ENCODE measurements around the gene MAGEA8.
"Not testable (repeated sequence)": the region's sequence is repeated elsewhere in the genome, so short reads cannot be mapped to it uniquely, and the experiment has no call there.

MAGEA8 gene

GRCh38 chrX:149909324-149910177 lies 28.6 kb downstream of the MAGEA8 start:
- Histone ChIP-seq H3K9ac (ENCODE audit: low read length) (no peak overlapping the region), H3K4me1 (ENCODE audit: insufficient read depth, low read length, severe bottlenecking) (no peaks in the 10 kb centered on the region), H3K27ac (ENCODE audit: low read depth, low read length, poor library complexity, severe bottlenecking) (no peak overlapping the region), H3K9me2 (ENCODE audit: low read depth, low read length) (no peaks in the 10 kb centered on the region), H4K20me1 (ENCODE audit: insufficient read depth, low read length) (no peaks in the 10 kb centered on the region), H3K9me3 (ENCODE audit: low read length) (no peaks in the 10 kb centered on the region), H3F3A (ENCODE audit: insufficient read depth, low read length) (no peaks in the 10 kb centered on the region), H3K27me3 (ENCODE audit: insufficient read depth, low read length) (no peaks in the 10 kb centered on the region), H3K36me3 (ENCODE audit: insufficient read depth, low read length) (no peaks in the 10 kb centered on the region), H3K4me3 (ENCODE audit: low read depth, low read length, poor library complexity, severe bottlenecking) (no peak overlapping the region), H3K4me2 (ENCODE audit: low read length) (no peak overlapping the region), H3K79me2 (ENCODE audit: insufficient read depth, low read length) (no peaks in the 10 kb centered on the region), H2AFZ (ENCODE audit: low read length) (no peak overlapping the region)
- no peak for TF ChIP-seq EZH2 (IDR thresholded peaks at IDR 0.05; ENCODE audit: borderline replicate concordance, low read length)
- TF ChIP-seq, protein P1, sequence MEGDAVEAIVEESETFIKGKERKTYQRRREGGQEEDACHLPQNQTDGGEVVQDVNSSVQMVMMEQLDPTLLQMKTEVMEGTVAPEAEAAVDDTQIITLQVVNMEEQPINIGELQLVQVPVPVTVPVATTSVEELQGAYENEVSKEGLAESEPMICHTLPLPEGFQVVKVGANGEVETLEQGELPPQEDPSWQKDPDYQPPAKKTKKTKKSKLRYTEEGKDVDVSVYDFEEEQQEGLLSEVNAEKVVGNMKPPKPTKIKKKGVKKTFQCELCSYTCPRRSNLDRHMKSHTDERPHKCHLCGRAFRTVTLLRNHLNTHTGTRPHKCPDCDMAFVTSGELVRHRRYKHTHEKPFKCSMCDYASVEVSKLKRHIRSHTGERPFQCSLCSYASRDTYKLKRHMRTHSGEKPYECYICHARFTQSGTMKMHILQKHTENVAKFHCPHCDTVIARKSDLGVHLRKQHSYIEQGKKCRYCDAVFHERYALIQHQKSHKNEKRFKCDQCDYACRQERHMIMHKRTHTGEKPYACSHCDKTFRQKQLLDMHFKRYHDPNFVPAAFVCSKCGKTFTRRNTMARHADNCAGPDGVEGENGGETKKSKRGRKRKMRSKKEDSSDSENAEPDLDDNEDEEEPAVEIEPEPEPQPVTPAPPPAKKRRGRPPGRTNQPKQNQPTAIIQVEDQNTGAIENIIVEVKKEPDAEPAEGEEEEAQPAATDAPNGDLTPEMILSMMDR (IDR thresholded peaks at IDR 0.05; ENCODE audit: low read length) = no peak

GRCh38 chrX:149910178-149910695 lies 29.3 kb downstream of the MAGEA8 start:
- no peak overlapping the region for H2AFZ ChIP-seq (ENCODE audit: low read length)
- H3K27me3 ChIP-seq (ENCODE audit: insufficient read depth, low read length) = no peaks in the 10 kb centered on the region
- no peak overlapping the region for H3K4me2 ChIP-seq (ENCODE audit: low read length)
- H3K4me1 ChIP-seq (ENCODE audit: insufficient read depth, low read length, severe bottlenecking) = no peaks in the 10 kb centered on the region
- H3K79me2 ChIP-seq (ENCODE audit: insufficient read depth, low read length) = no peaks in the 10 kb centered on the region
- no peak overlapping the region for H3K4me3 ChIP-seq (ENCODE audit: low read depth, low read length, poor library complexity, severe bottlenecking)
- H3K9me3 ChIP-seq (ENCODE audit: low read length) = no peaks in the 10 kb centered on the region
- H3K27ac ChIP-seq (ENCODE audit: low read depth, low read length, poor library complexity, severe bottlenecking) = no peak overlapping the region
- TF ChIP-seq EZH2 (IDR thresholded peaks at IDR 0.05; ENCODE audit: borderline replicate concordance, low read length) = no peak
- TF ChIP-seq, protein P1 (IDR thresholded peaks at IDR 0.05; ENCODE audit: low read length) = no peak
- no peaks in the 10 kb centered on the region for H3F3A ChIP-seq (ENCODE audit: insufficient read depth, low read length)
- H3K9ac ChIP-seq (ENCODE audit: low read length) = no peak overlapping the region
- no peaks in the 10 kb centered on the region for H3K9me2 ChIP-seq (ENCODE audit: low read depth, low read length)
- no peaks in the 10 kb centered on the region for H3K36me3 ChIP-seq (ENCODE audit: insufficient read depth, low read length)
- no peaks in the 10 kb centered on the region for H4K20me1 ChIP-seq (ENCODE audit: insufficient read depth, low read length)

GRCh38 chrX:149916745-149917392 lies 35.9 kb downstream of the MAGEA8 start:
- H3K4me3 ChIP-seq (ENCODE audit: low read depth, low read length, poor library complexity, severe bottlenecking) = no peak overlapping the region
- no peaks in the 10 kb centered on the region for H3K79me2 ChIP-seq (ENCODE audit: insufficient read depth, low read length)
- H3K27me3 ChIP-seq (ENCODE audit: insufficient read depth, low read length) = no peaks in the 10 kb centered on the region
- no peaks in the 10 kb centered on the region for H4K20me1 ChIP-seq (ENCODE audit: insufficient read depth, low read length)
- H3K9me3 ChIP-seq (ENCODE audit: low read length) = no peaks in the 10 kb centered on the region
- H3K9ac ChIP-seq (ENCODE audit: low read length) = no peak overlapping the region
- no peaks in the 10 kb centered on the region for H3K4me1 ChIP-seq (ENCODE audit: insufficient read depth, low read length, severe bottlenecking)
- no peaks in the 10 kb centered on the region for H3K36me3 ChIP-seq (ENCODE audit: insufficient read depth, low read length)
- TF ChIP-seq EZH2 (IDR thresholded peaks at IDR 0.05; ENCODE audit: borderline replicate concordance, low read length) = no peak
- TF ChIP-seq, protein P1 (IDR thresholded peaks at IDR 0.05; ENCODE audit: low read length) = no peak
- H3F3A ChIP-seq (ENCODE audit: insufficient read depth, low read length) = no peaks in the 10 kb centered on the region
- H3K4me2 ChIP-seq (ENCODE audit: low read length) = no peak overlapping the region
- no peaks in the 10 kb centered on the region for H3K9me2 ChIP-seq (ENCODE audit: low read depth, low read length)
- no peak overlapping the region for H3K27ac ChIP-seq (ENCODE audit: low read depth, low read length, poor library complexity, severe bottlenecking)
- H2AFZ ChIP-seq (ENCODE audit: low read length) = no peak overlapping the region

- not testable (repeated sequence) for H3F3A ChIP-seq (ENCODE audit: insufficient read depth, low read length); H3K27ac ChIP-seq (ENCODE audit: low read depth, low read length, poor library complexity, severe bottlenecking); H4K20me1 ChIP-seq (ENCODE audit: insufficient read depth, low read length); H3K27me3 ChIP-seq (ENCODE audit: insufficient read depth, low read length); H3K79me2 ChIP-seq (ENCODE audit: insufficient read depth, low read length); H3K4me2 ChIP-seq (ENCODE audit: low read length); H3K4me1 ChIP-seq (ENCODE audit: insufficient read depth, low read length, severe bottlenecking); H3K9me3 ChIP-seq (ENCODE audit: low read length); H3K4me3 ChIP-seq (ENCODE audit: low read depth, low read length, poor library complexity, severe bottlenecking); H2AFZ ChIP-seq (ENCODE audit: low read length); H3K36me3 ChIP-seq (ENCODE audit: insufficient read depth, low read length); H3K9ac ChIP-seq (ENCODE audit: low read length); H3K9me2 ChIP-seq (ENCODE audit: low read depth, low read length)
Measured at GRCh38 chrX:149923836-149924235, 42.9 kb downstream of the MAGEA8 start.

DNA sequence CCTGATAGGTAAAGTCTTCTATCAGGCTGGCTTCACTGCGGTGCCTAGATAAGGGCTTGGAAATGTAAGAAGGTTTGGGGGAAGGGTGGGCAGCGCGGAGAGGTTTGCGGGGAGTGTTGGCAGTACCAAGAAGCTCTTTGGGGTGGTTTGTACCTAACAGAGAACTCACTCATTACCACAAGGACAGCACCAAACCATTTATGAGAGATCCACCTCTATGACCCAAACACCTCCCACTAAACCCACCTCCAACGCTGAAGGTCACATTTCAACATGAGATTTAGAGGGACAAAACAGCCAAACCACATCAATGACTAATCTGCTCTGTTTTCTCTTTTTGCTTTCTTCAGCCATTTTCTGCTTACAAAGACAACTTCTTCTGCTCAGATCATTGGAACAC lies 43.5 kb downstream of the MAGEA8 start:
- H3K9ac ChIP-seq (ENCODE audit: low read length); H3K27ac ChIP-seq (ENCODE audit: low read depth, low read length, poor library complexity, severe bottlenecking); H4K20me1 ChIP-seq (ENCODE audit: insufficient read depth, low read length); H2AFZ ChIP-seq (ENCODE audit: low read length); H3K27me3 ChIP-seq (ENCODE audit: insufficient read depth, low read length); H3F3A ChIP-seq (ENCODE audit: insufficient read depth, low read length); H3K9me3 ChIP-seq (ENCODE audit: low read length); H3K79me2 ChIP-seq (ENCODE audit: insufficient read depth, low read length); H3K4me2 ChIP-seq (ENCODE audit: low read length); H3K9me2 ChIP-seq (ENCODE audit: low read depth, low read length); H3K36me3 ChIP-seq (ENCODE audit: insufficient read depth, low read length); H3K4me3 ChIP-seq (ENCODE audit: low read depth, low read length, poor library complexity, severe bottlenecking); H3K4me1 ChIP-seq (ENCODE audit: insufficient read depth, low read length, severe bottlenecking): not testable (repeated sequence)

All from OCI-LY1 (cell line).